Stimulated activated CD8-positive, alpha-beta memory T cell treated with anti-CD3 and anti-CD28 coated beads, Interleukin-7, amount 100 ng/mL, for 24 hours (primary cell): ENCODE results near the gene TAF4.
"Not testable (repeated sequence)": the region's sequence is repeated elsewhere in the genome, so short reads cannot be mapped to it uniquely, and the experiment has no call there.

Experiments used
- DNase-seq: peaks from one replicate; pipeline ENCODE4 v3.0.0-alpha.2; 2020; ENCODE audit warnings: low read depth

Gene TAF4

GRCh38 chr20:62080249-62080990 is 14.7 kb upstream of the TAF4 start:
- no peak for DNase-seq

- DNase-seq, result no peak
Measured at GRCh38 chr20:62079166-62079565, 13.5 kb upstream of the TAF4 start.

- DNase-seq, result no peak
Measured at GRCh38 chr20:62073323-62073722, 7.6 kb upstream of the TAF4 start.

- DNase-seq, result not testable (repeated sequence)
Measured at GRCh38 chr20:62071669-62072430, 6.2 kb upstream of the TAF4 start.

- DNase-seq, result no peak
Measured at GRCh38 chr20:62069741-62070216, 4.1 kb upstream of the TAF4 start.

GRCh38 chr20:62068997-62069396 is 3.3 kb upstream of the TAF4 start:
- no peak for DNase-seq

GRCh38 chr20:62067547-62068260 is 2.0 kb upstream of the TAF4 start:
- DNase-seq, result no peak

GRCh38 chr20:62066983-62067433 is 1.3 kb upstream of the TAF4 start:
- no peak for DNase-seq

- peak; percentile 12 for DNase-seq
Measured at GRCh38 chr20:62066339-62066982, 780 bp upstream of the TAF4 start.

GRCh38 chr20:62064770-62065673 is 659 bp downstream of the TAF4 start:
- no peak for DNase-seq

GRCh38 chr20:62063981-62064769 is 1.5 kb downstream of the TAF4 start:
- no peak for DNase-seq

GRCh38 chr20:62063315-62063980 is 2.2 kb downstream of the TAF4 start:
- DNase-seq, result no peak

GRCh38 chr20:62062661-62063314 is 2.9 kb downstream of the TAF4 start:
- DNase-seq, result no peak

- DNase-seq, result no peak
Measured at GRCh38 chr20:62061851-62062423, 3.7 kb downstream of the TAF4 start.

GRCh38 chr20:62060631-62061541 is 4.8 kb downstream of the TAF4 start:
- DNase-seq, result no peak

- DNase-seq, result no peak
Measured at GRCh38 chr20:62059920-62060630, 5.6 kb downstream of the TAF4 start.

- no peak for DNase-seq
Measured at GRCh38 chr20:62059401-62059800, 6.3 kb downstream of the TAF4 start.
